ENCODE results near the gene MROH8.

MROH8 gene

GRCh38 chr20:37198932-37199660, 19.7 kb upstream of the MROH8 start:
- DNase-seq (ENCODE audit: low read depth in 2 of 2) = no peak

GRCh38 chr20:37194621-37195417, 15.5 kb upstream of the MROH8 start:
- no peak for DNase-seq (ENCODE audit: low read depth in 2 of 2)

- no peak for DNase-seq (ENCODE audit: low read depth in 2 of 2)
Measured at GRCh38 chr20:37193821-37194220, 14.5 kb upstream of the MROH8 start.

- DNase-seq (ENCODE audit: low read depth in 2 of 2) = no peak
Measured at GRCh38 chr20:37193226-37193625, 13.9 kb upstream of the MROH8 start.

GRCh38 chr20:37192137-37192854, 12.9 kb upstream of the MROH8 start:
- peak; percentile 33 to 55 for DNase-seq (ENCODE audit: low read depth in 2 of 2)

GRCh38 chr20:37190354-37191112, 11.2 kb upstream of the MROH8 start:
- DNase-seq (ENCODE audit: low read depth in 2 of 2) = no peak

GRCh38 chr20:37189416-37190016, 10.2 kb upstream of the MROH8 start:
- no peak for DNase-seq (ENCODE audit: low read depth in 2 of 2)

- DNase-seq (ENCODE audit: low read depth in 2 of 2) = no peak
Measured at GRCh38 chr20:37188787-37189186, 9.4 kb upstream of the MROH8 start.

- no peak for DNase-seq (ENCODE audit: low read depth in 2 of 2)
Measured at GRCh38 chr20:37185686-37186085, 6.3 kb upstream of the MROH8 start.

- no peak for DNase-seq (ENCODE audit: low read depth in 2 of 2)
Measured at GRCh38 chr20:37179683-37180524, 556 bp upstream of the MROH8 start.

- no peak for DNase-seq (ENCODE audit: low read depth in 2 of 2)
Measured at GRCh38 chr20:37172836-37173235, 6.5 kb downstream of the MROH8 start.

GRCh38 chr20:37166867-37167266, 12.5 kb downstream of the MROH8 start:
- DNase-seq (ENCODE audit: low read depth in 2 of 2) = no peak

- DNase-seq (ENCODE audit: low read depth in 2 of 2) = no peak
Measured at GRCh38 chr20:37165031-37165430, 14.3 kb downstream of the MROH8 start.

- no peak for DNase-seq (ENCODE audit: low read depth in 2 of 2)
Measured at GRCh38 chr20:37163832-37164554, 15.4 kb downstream of the MROH8 start.

GRCh38 chr20:37162646-37163045, 16.7 kb downstream of the MROH8 start:
- no peak for DNase-seq (ENCODE audit: low read depth in 2 of 2)

GRCh38 chr20:37161830-37162549, 17.4 kb downstream of the MROH8 start:
- DNase-seq (ENCODE audit: low read depth in 2 of 2) = no peak

GRCh38 chr20:37160683-37161082, 18.7 kb downstream of the MROH8 start:
- no peak for DNase-seq (ENCODE audit: low read depth in 2 of 2)

- no peak for DNase-seq (ENCODE audit: low read depth in 2 of 2)
Measured at GRCh38 chr20:37158248-37158647, 21.1 kb downstream of the MROH8 start.

- no peak for DNase-seq (ENCODE audit: low read depth in 2 of 2)
Measured at GRCh38 chr20:37155987-37156386, 23.4 kb downstream of the MROH8 start.

Data from stimulated activated CD8-positive, alpha-beta memory T cell treated with anti-CD3 and anti-CD28 coated beads, Interleukin-7, amount 100 ng/mL, for 1 hour (primary cell).